Left lobe of liver (tissue), 2 donors: ENCODE data around the gene CELF5. TPM values are rescaled to one million over a fixed set of nuclear protein-coding genes. Genes with fewer than 3 reads are reported as not detected.
A peak's percentile ranks its signal among the peaks of the same experiment; 100 is the strongest.

ENCODE experiments used
- ATAC-seq: fragments of 200-7000 bp; cut with Tn5 transposase; one replicate; pipeline ENCODE4 v1.9.1; 2020; ENCODE audit warnings: mild to moderate bottlenecking, moderate library complexity
- DNase-seq: peaks from one replicate; pipeline ENCODE4 v3.0.0-alpha.2; 2020; ENCODE audit warnings: low spot score
- total RNA-seq: library from RNA; stranded (reverse); gene quantifications from one replicate; pipeline ENCODE4 v1.2.1, GENCODE V29; 2021
- donor health status: DM: no; HTN: no; CAD: no; lungs with moderate emphysema.
- donor health status: DM: no; HTN: yes; CAD: no.

CELF5 gene
- total RNA-seq: 0.18 TPM

DNA sequence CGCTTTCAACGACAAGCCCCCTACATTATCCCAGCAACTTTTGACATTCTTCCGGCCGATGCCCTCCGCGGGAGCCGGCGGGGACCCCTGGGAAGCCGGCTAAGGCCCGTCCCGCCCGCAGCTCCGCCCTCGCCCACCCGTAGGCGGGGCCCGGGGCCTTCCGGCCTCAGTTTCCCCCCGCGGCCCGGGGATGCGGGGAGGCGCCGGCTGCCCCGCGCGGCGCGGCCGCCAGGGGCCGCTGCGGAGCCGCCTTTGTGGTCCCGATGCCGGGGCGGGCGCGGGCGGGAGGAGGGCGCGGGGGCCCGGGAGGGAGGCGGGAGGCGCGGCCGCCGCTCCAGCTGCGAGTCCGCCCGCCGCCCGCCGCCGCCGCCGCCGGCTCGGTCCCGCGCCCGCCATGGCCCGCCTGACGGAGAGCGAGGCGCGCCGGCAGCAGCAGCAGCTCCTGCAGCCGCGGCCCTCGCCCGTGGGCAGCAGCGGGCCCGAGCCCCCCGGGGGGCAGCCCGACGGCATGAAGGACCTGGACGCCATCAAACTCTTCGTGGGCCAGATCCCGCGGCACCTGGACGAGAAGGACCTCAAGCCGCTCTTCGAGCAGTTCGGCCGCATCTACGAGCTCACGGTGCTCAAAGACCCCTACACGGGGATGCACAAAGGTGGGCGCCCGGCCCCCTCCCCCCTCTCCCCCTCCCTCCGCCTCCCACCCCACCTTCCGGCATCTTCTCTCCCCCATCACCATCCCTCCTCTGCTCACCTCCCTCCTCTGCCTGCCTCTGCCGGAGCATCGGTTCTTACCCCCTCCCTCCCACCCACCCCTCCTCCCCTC, at the start of gene CELF5:
TSS of gene CELF5 (plus strand) at position 316 of the 823 bp plus-strand sequence. CDS start at position 395, 79 bp downstream.
- ATAC-seq (peak; percentile 84), DNase-seq (no peak)

DNA sequence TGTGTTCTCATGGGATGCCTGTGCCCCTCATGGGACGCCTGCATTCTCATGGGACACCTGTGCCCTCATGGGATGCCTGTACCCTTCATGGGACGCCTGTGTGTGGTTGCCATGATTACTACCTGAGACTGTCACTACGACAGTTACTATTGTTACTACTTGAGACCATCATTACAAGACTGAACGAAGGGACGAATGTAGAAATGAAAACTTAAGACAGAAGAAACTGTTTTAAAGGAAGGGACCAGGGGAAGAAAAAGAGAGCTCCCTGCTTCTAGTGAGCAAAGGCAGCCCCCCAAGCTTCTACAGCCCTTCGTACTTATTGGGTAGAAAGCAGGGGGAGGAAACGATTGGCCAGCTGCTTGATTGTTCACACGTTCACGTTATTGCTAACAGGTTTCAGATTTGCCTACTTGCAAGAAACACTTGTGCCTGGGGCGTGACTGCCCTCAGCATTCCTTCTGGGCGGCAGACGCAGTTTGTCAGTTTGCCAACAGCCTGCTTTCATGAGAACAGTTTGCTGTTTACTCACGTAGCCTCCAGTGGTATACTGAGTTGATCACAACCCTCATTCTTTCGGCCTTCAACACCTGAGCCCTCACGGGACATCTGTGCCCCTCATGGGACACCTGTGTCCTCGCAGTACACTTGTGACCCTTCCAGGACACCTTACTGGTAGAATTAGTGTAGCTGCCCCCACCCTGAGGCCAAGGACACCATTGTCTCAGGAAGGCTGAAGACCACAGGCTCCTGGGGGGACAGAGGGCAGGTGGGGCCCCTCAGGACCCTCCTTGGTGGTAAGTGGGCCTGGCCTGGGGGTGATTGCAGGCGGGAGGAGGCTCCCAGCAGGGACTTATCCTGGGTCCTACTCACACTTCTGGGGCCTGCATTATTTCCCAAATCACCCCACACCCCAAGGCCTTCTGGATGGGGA, 48.4 kb upstream of the CELF5 start:
- no peak for DNase-seq
- ATAC-seq: no peak

DNA sequence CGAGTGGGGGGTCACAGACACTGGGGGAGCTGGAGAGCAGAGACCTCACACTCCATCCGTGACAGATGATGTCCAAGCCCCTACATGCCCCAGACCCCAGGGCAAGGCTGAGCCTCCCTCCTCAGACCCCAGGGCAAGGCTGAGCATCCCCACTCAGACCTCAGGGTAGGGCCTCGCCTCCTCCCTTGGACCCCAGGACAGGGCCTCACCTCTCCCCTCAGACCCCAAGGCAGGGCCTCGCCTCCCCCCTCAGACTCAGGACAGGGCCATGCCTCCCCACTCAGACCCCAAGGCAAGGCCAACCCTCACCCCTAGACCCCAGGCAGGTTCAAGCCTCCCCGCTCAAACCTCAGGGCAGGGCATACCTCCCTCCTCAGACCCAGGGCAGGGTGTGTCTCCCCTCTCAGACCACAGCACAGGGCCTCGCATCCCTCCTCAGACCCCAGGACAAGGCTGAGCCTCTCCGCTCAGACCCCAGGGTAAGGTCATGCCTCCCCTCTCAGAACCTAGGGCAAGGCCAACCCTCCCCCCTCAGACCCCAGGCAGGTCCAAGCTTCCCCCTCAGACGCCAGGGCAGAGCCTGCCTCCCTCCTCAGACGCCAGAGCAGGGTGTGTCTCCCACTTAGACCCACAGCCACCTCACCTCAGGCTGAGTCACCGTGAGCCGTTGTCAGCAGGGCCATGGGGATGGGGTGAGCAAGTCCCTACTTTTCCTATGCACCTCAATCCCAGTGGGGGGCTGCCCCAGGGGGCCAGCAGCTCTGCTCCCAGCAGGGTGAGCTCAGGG, 47.6 kb upstream of the CELF5 start:
- ATAC-seq (no peak), DNase-seq (no peak)

DNA sequence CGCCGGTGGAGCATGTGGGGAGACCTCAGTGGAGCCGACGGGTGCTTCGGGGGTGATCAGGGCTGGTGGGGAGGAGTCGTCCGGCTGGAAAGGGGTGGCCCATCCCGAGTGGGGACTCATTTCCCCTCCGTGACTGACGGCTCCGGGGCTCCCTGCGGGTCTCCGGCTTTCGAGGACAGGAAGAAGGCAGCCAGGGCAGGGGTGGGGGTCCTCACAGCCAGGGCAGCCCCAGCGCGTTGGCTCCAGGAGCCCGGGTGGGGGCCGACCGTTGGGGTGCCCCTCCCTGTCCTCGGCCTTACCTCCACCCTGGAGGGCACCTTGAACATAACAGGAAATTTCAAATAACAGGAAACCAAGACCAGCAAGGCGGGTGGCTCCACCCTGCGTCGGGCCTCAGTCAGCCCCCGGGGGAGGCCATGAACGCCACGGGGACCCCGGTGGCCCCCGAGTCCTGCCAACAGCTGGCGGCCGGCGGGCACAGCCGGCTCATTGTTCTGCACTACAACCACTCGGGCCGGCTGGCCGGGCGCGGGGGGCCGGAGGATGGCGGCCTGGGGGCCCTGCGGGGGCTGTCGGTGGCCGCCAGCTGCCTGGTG, 46.0 kb upstream of the CELF5 start, which contains the start of gene S1PR4:
TSS of gene S1PR4 (plus strand) at position 393 of the 596 bp plus-strand sequence. CDS start at position 417, 24 bp downstream.
- peak; percentile 36 for ATAC-seq
- DNase-seq: no peak

DNA sequence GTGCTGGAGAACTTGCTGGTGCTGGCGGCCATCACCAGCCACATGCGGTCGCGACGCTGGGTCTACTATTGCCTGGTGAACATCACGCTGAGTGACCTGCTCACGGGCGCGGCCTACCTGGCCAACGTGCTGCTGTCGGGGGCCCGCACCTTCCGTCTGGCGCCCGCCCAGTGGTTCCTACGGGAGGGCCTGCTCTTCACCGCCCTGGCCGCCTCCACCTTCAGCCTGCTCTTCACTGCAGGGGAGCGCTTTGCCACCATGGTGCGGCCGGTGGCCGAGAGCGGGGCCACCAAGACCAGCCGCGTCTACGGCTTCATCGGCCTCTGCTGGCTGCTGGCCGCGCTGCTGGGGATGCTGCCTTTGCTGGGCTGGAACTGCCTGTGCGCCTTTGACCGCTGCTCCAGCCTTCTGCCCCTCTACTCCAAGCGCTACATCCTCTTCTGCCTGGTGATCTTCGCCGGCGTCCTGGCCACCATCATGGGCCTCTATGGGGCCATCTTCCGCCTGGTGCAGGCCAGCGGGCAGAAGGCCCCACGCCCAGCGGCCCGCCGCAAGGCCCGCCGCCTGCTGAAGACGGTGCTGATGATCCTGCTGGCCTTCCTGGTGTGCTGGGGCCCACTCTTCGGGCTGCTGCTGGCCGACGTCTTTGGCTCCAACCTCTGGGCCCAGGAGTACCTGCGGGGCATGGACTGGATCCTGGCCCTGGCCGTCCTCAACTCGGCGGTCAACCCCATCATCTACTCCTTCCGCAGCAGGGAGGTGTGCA, 45.3 kb upstream of the CELF5 start:
- ATAC-seq: no peak
- no peak for DNase-seq

DNA sequence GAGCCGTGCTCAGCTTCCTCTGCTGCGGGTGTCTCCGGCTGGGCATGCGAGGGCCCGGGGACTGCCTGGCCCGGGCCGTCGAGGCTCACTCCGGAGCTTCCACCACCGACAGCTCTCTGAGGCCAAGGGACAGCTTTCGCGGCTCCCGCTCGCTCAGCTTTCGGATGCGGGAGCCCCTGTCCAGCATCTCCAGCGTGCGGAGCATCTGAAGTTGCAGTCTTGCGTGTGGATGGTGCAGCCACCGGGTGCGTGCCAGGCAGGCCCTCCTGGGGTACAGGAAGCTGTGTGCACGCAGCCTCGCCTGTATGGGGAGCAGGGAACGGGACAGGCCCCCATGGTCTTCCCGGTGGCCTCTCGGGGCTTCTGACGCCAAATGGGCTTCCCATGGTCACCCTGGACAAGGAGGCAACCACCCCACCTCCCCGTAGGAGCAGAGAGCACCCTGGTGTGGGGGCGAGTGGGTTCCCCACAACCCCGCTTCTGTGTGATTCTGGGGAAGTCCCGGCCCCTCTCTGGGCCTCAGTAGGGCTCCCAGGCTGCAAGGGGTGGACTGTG, 44.6 kb upstream of the CELF5 start:
- no peak for DNase-seq
- ATAC-seq: no peak

DNA sequence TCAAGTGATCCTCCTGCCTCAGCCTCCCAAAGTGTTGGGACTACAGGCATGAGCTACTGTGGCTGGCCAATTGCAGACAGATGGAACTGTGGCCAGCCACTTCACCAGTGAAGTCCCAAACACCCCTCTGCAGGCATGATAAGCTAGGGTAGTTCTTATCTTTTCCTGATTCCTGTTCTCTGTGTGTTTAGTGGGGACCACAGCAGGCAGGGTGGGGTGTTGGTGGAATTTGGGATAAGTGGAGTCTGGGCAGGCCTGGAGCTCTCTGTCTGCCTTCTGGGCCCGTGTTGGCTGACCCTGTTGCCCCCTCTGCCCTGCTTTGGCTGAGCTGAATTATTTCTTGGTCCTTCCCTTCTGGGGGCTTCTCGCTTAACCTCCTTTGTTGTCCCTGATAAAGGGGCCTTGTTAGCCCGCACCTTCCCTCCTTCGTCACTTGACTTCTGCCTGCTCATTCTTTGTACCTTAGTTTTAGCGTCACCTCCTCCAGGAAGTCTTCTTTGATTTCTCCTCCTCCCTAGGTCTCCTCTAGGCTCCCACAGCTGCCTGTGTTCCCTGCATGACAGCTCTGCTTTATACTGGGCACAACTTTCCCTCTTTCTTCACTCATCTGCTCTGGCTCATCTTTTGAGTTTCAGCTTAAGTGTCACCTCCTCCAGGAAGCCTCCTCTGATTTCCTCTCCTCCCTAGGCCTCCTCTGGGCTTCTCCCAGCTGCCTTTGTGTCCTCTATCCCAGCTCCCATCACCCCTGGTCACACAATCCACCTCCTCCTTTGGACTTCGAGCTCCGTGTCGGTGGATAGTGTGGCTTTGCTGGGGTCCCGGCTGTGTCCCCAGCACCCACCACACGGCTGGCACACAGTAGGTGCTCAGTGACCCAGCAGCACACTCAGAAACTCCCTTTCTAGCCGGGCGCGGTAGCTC, 40.5 kb upstream of the CELF5 start:
- no peak for ATAC-seq
- peak; percentile 44 for DNase-seq

DNA sequence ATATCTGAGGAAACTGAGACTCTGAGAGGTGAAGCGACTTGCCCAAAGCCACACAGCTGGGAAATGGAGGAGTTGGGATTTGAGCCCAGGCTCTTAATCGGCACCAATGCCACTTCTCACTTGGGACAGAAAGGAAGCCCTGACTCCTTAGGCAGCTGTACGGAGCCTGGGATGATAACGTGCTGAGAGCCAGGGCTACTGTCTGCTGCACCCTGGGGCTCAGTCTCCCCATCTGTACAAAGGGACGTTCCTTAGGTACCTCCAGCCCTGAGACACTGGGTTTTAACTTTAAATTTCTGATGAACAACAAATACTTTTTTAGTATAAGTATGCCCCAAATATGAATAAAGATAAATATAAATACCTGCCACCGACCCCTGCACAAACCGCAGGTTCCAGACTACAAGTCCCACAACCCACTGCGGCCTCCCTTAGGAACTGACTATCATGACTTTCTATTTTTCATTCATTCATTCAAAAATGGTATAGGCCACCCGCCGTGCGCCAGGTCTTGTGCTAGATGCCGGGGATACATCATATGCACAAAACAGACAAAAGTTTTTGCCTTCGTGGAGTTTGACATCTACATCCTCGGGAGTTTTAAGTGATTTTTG, 39.5 kb upstream of the CELF5 start:
- peak; percentile 80 for DNase-seq
- ATAC-seq: peak; percentile 61

DNA sequence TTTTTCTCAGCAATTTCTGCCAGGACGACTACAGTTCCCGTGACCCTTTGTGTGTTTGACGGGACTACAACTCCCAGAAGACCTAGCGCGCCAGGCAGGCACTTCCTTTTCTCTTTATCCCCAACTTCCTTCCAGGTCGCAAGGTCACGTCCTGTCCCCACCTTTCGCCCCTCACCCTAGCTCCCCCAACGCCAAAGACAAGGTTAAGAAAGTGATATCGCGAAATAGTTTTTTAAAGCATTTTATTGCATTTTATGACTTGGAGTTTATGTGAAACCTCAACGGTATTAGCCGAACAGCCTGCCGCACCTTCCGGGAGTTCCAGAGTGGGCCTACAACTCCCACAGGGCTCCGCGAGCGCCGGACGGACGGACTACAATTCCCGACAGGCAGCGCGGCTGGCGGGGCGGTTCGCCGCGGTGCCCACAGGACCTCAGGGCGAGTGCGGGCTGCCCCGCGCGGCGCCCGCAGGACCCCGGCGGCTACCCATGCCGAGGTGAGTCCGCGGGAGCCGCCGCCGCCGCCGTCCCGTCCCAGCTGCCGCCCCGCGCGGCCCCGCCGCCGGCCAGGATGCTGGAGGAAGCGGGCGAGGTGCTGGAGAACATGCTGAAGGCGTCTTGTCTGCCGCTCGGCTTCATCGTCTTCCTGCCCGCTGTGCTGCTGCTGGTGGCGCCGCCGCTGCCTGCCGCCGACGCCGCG, 38.9 kb upstream of the CELF5 start, which contains the start of gene NCLN:
TSS of gene NCLN (plus strand) at position 470 of the 699 bp plus-strand sequence. CDS start at position 571, 101 bp downstream.
- peak; percentile 95 for DNase-seq
- ATAC-seq: peak; percentile 95

DNA sequence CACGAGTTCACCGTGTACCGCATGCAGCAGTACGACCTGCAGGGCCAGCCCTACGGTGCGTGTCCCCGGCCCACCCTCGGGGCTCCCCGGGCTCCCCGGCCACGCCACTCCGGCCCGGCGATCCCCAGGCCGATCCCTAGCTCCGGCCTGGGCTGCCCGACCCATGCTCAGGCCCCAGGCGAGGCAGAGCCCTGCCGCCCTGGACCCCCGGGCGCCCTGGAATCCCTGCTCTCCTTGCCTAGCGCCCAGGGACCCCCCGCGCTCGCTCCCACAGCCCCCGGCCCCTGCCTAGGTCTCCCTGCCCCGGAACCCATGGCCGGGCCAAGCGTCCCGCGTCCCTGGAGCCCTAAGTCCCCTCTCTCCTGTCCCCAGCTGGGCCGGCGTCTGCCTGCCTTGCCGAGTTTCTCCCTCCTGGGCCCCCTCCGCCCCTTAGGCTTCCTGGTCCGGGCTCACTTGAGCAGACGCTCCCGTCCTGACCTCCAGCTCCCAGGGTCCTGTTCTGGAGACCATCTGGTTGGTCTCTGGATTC, 38.2 kb upstream of the CELF5 start:
- DNase-seq (no peak), ATAC-seq (no peak)

DNA sequence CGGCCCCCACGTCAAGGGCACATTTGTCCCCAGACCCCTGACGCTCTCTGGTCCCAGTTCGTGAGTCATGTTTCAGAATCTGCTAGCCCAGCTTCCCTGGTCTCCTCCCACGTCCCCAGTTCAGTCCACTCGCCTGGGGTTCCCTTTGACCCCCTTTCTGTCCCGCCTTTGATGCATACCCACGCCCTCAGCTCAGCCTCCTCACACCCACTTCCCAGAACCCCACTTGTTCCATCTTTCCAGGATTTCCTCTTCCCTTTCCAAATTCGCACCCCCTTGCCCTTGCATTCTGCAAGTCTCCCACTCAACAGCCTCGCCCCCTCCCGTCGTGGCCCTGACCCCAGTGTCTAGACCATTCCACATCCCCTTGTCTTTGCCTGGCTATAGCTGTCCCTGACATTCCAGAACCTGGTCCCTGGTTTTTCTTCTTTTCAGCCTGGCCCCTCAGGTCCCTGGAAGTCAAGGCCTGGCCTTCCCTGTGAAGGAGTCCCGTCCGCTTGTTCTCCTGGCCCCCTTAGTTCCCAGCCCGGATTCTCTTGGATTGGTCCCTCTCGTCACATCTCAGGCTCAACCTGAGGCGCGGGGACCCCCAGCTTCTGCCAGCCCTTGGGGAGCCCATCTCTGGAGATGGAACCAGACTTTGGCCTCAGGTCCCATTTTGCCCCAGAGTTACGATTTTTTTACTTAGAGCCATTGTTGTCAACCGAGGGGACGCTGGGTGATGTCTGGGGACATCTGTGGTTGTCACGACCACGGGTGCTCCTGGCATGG, 37.4 kb upstream of the CELF5 start:
- no peak for ATAC-seq

DNA sequence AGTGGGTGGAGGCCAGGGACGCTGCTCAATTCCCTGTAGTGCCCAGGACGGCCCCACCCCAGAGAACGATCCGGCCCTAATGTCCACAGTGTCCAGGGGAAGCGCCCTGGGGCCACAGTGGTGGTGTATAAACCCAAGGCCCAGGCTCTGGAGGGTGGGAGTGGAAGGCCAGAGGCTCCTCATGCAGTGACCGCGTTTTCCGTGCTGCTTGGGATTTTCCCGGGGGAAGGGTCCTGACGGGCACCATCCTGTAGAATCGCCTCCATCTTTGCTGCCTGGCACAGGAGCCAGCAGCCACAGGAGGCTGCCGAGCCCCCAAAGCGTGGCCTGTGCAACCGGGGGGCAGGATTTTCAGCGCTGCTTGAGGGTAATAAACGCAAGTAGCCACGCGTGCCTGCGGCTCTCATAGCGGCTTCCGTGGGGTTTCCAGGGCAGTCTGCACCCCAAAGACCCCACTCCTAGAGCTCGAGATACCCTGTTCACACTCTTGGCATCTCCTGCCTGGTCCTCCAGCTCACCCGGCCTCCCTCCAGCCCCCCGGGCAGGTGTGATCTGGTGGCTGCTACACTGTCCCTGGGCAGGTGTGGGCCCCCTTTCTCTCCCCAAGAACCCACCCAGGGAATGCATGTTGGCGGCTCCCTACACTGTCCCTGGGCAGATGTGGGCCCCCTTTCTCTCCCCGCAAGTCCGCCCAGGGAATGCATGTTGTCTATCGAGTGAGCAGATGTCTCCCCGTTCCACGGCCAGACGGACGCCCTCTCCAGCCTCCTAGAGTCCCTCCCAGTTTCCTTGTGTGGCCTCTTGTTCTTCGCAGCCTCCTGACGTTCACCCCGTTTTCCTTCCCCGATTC, 36.6 kb upstream of the CELF5 start:
- DNase-seq (no peak), ATAC-seq (no peak)

More for the DNA sequence above, 37.4 kb upstream of the CELF5 start:
- no peak for DNase-seq

DNA sequence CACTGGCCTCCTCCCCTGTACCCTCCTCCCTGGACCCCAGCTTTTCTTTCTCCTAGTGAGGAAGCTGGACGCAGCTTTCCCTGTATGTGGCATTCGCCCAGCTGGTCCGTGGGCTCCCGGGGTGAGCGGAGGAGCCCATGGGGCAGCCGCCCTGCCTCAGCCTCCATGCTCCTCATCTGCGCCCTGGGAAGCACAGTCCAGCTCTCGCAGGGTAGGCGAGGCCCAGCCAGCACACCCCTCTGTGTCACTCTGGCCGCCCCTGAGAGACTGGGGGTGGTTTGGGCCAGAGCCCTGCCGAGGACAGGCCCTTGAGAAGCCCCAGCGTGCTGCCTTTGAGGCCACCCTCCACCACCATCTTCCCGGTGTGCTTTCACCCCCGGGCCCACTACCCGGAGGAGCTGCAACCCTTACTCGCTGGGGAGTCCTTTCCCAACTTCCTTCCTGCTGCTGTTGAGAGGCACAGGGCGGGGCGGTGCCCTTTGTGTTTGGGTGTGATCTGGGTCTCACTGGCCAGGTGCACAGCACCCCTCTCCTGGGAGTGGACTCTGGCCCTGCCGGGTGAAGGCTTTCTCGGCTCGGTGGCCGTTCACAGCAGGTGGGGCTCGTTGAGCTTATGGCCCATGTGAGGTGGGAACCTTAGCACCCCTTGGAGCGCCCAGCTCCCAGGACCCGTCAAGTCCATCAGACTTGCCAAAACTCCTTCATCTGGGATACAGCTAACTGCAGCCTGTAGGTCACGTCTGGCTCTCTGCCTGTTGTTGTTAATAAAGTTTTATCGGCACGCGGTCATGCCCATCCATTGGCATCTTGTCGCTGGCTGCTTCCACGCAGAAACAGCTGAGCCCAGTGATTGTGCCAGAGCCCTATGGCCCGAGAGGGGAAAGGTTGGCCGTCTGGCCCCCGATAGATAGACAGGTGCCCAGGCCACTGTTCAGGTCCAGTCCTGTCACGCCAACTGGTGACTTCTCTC, 35.5 kb upstream of the CELF5 start:
- DNase-seq (no peak), ATAC-seq (no peak)
